Measurements from ENCODE around the gene ZNF776. TPM values are rescaled to one million over a fixed set of nuclear protein-coding genes. Genes with fewer than 3 reads are reported as not detected.

The ZNF776 gene
- polyA plus RNA-seq, 1 donor (not counting 4 experiments of a cell fraction or from before 2014, with no cell fraction given), result 7.4 TPM

- H3K27ac ChIP-seq (ENCODE audit: control insufficient read depth, insufficient read depth, low read length), result no peak overlapping the region
- H2AFZ ChIP-seq (ENCODE audit: control insufficient read depth, low read length), result no peak overlapping the region
- no peaks in the 10 kb centered on the region for H3K27me3 ChIP-seq (ENCODE audit: control insufficient read depth, extremely low read depth, insufficient read depth, low read length)
- dilution Hi-C loops (cut with MboI; ENCODE audit: extremely low pct_ligation_motif_present, low sequenced_read_pairs), result no loop called here
- H4K20me1 ChIP-seq (ENCODE audit: control insufficient read depth, extremely low read depth, insufficient read depth, low read length), result no peaks in the 10 kb centered on the region
- no peak overlapping the region for H3K4me2 ChIP-seq (ENCODE audit: control insufficient read depth, extremely low read depth, insufficient read depth, low read depth, low read length)
- H3K9me3 ChIP-seq (ENCODE audit: control insufficient read depth, low read depth, low read length), result no peaks in the 10 kb centered on the region
- DNase-seq (ENCODE audit: low read depth, low spot score) (no peak), FAIRE-seq (no peak)
- no peak overlapping the region for H3K9ac ChIP-seq (ENCODE audit: control insufficient read depth, extremely low read depth, insufficient read depth, low read length)
- peaks cover 86% of the 10 kb centered on the region for H3K79me2 ChIP-seq (ENCODE audit: control insufficient read depth, insufficient read depth, low read length)
- no peaks in the 10 kb centered on the region for H3K4me1 ChIP-seq (ENCODE audit: control insufficient read depth, extremely low read depth, insufficient read depth, low read length)
- TF ChIP-seq CTCF (optimal IDR thresholded peaks at IDR 0.05 in 1 of 3, IDR thresholded peaks at IDR 0.05 in 1 of 3, conservative IDR thresholded peaks at IDR 0.05 in 1 of 3; ENCODE audit: extremely low read depth in 1 of 3, insufficient read depth in 2 of 3, low read length in 3 of 3) (no peak), EZH2 (IDR thresholded peaks at IDR 0.05; ENCODE audit: low read length) (no peak)
- H3K9me1 ChIP-seq (ENCODE audit: control insufficient read depth, extremely low read depth, insufficient read depth, low read length), result no peaks in the 10 kb centered on the region
- H3K36me3 ChIP-seq (ENCODE audit: control insufficient read depth in 2 of 2, extremely low read depth in 1 of 2, insufficient read depth in 2 of 2, low read length in 2 of 2), result peaks cover 27 to 38% of the 10 kb centered on the region in 2 experiments
- H3K4me3 ChIP-seq (ENCODE audit: control insufficient read depth in 2 of 3, extremely low read depth in 1 of 3, insufficient read depth in 2 of 3, low read depth in 1 of 3, low read length in 3 of 3), result no peak overlapping the region
Measured at GRCh38 chr19:57778336-57778735, 31.7 kb downstream of the ZNF776 start.

- no peaks in the 10 kb centered on the region for H4K20me1 ChIP-seq (ENCODE audit: control insufficient read depth, extremely low read depth, insufficient read depth, low read length)
- H3K4me1 ChIP-seq (ENCODE audit: control insufficient read depth, extremely low read depth, insufficient read depth, low read length), result no peaks in the 10 kb centered on the region
- H3K79me2 ChIP-seq (ENCODE audit: control insufficient read depth, insufficient read depth, low read length), result peaks cover 79% of the 10 kb centered on the region
- TF ChIP-seq EZH2 (IDR thresholded peaks at IDR 0.05; ENCODE audit: low read length), result no peak
- no peak overlapping the region for H3K4me3 ChIP-seq (ENCODE audit: control insufficient read depth in 2 of 3, extremely low read depth in 1 of 3, insufficient read depth in 2 of 3, low read depth in 1 of 3, low read length in 3 of 3)
- H3K9me3 ChIP-seq (ENCODE audit: control insufficient read depth, low read depth, low read length), result no peaks in the 10 kb centered on the region
- peaks cover 27 to 38% of the 10 kb centered on the region in 2 experiments for H3K36me3 ChIP-seq (ENCODE audit: control insufficient read depth in 2 of 2, extremely low read depth in 1 of 2, insufficient read depth in 2 of 2, low read length in 2 of 2)
- H3K9ac ChIP-seq (ENCODE audit: control insufficient read depth, extremely low read depth, insufficient read depth, low read length), result no peak overlapping the region
- no peaks in the 10 kb centered on the region for H3K27me3 ChIP-seq (ENCODE audit: control insufficient read depth, extremely low read depth, insufficient read depth, low read length)
- no peak for FAIRE-seq
- DNase-seq (ENCODE audit: low read depth, low spot score), result no peak
- no peaks in the 10 kb centered on the region for H3K9me1 ChIP-seq (ENCODE audit: control insufficient read depth, extremely low read depth, insufficient read depth, low read length)
- H2AFZ ChIP-seq (ENCODE audit: control insufficient read depth, low read length), result no peak overlapping the region
- dilution Hi-C loops (cut with MboI; ENCODE audit: extremely low pct_ligation_motif_present, low sequenced_read_pairs), result no loop called here
- H3K27ac ChIP-seq (ENCODE audit: control insufficient read depth, insufficient read depth, low read length), result no peak overlapping the region
- H3K4me2 ChIP-seq (ENCODE audit: control insufficient read depth, extremely low read depth, insufficient read depth, low read depth, low read length), result no peak overlapping the region
Measured at GRCh38 chr19:57779220-57779845, 32.7 kb downstream of the ZNF776 start.

- FAIRE-seq (no peak), DNase-seq (ENCODE audit: low read depth, low spot score) (no peak)
- TF ChIP-seq EZH2 (IDR thresholded peaks at IDR 0.05; ENCODE audit: low read length) (no peak), CTCF (optimal IDR thresholded peaks at IDR 0.05 in 1 of 3, IDR thresholded peaks at IDR 0.05 in 1 of 3, conservative IDR thresholded peaks at IDR 0.05 in 1 of 3; ENCODE audit: extremely low read depth in 1 of 3, insufficient read depth in 2 of 3, low read length in 3 of 3) (no peak)
- peaks cover 5 to 10% of the 10 kb centered on the region in 2 experiments for H3K36me3 ChIP-seq (ENCODE audit: control insufficient read depth in 2 of 2, extremely low read depth in 1 of 2, insufficient read depth in 2 of 2, low read length in 2 of 2)
- H3K9me3 ChIP-seq (ENCODE audit: control insufficient read depth, low read depth, low read length), result no peaks in the 10 kb centered on the region
- H3K27me3 ChIP-seq (ENCODE audit: control insufficient read depth, extremely low read depth, insufficient read depth, low read length), result no peaks in the 10 kb centered on the region
- dilution Hi-C loops (cut with MboI; ENCODE audit: extremely low pct_ligation_motif_present, low sequenced_read_pairs), result no loop called here
- H4K20me1 ChIP-seq (ENCODE audit: control insufficient read depth, extremely low read depth, insufficient read depth, low read length), result no peaks in the 10 kb centered on the region
- no peaks in the 10 kb centered on the region for H3K9me1 ChIP-seq (ENCODE audit: control insufficient read depth, extremely low read depth, insufficient read depth, low read length)
- H3K79me2 ChIP-seq (ENCODE audit: control insufficient read depth, insufficient read depth, low read length), result peaks cover 39% of the 10 kb centered on the region
- no peak overlapping the region for H2AFZ ChIP-seq (ENCODE audit: control insufficient read depth, low read length)
- no peak overlapping the region for H3K27ac ChIP-seq (ENCODE audit: control insufficient read depth, insufficient read depth, low read length)
- no peaks in the 10 kb centered on the region for H3K4me1 ChIP-seq (ENCODE audit: control insufficient read depth, extremely low read depth, insufficient read depth, low read length)
- H3K4me2 ChIP-seq (ENCODE audit: control insufficient read depth, extremely low read depth, insufficient read depth, low read depth, low read length), result no peak overlapping the region
- H3K4me3 ChIP-seq (ENCODE audit: control insufficient read depth in 2 of 3, extremely low read depth in 1 of 3, insufficient read depth in 2 of 3, low read depth in 1 of 3, low read length in 3 of 3), result no peak overlapping the region
- no peak overlapping the region for H3K9ac ChIP-seq (ENCODE audit: control insufficient read depth, extremely low read depth, insufficient read depth, low read length)
Measured at GRCh38 chr19:57786286-57786685, 39.7 kb downstream of the ZNF776 start.

All from keratinocyte (primary cell).